ENCODE data around the gene HSPBP1. TPM values are rescaled to one million over a fixed set of nuclear protein-coding genes. Genes with fewer than 3 reads are reported as not detected.

HSPBP1 gene
- total and polyA plus RNA-seq, 2 of the 4 experiments (the other 2 are of a cell fraction), result 21.0 to 43.2 TPM

GRCh38 chr19:55266840-55267239, 13.1 kb downstream of the HSPBP1 start:
- no peak for DNase-seq
- CTCF ChIA-PET, result no interaction called here
- Histone ChIP-seq H2BK20ac (ENCODE audit: low read depth, low read length) (no peak overlapping the region), H3K23ac (ENCODE audit: low read depth, low read length) (no peak overlapping the region), H3K4me1 (ENCODE audit: control insufficient read depth, insufficient read depth, low read length) (no peaks in the 10 kb centered on the region), H3K14ac (replicated peaks; ENCODE audit: low read depth, low read length) (no peak overlapping the region), H3K4me2 (ENCODE audit: low read depth, low read length) (no peak overlapping the region), H4K91ac (ENCODE audit: insufficient read depth, low read depth, low read length) (no peak overlapping the region), H3K4me3 (ENCODE audit: insufficient read depth, low read depth, low read length) (no peak overlapping the region), H3K56ac (ENCODE audit: extremely low read depth, insufficient read depth, low read length) (no peak overlapping the region), H3K27me3 (ENCODE audit: control insufficient read depth, insufficient read depth, low read length) (no peaks in the 10 kb centered on the region), H2AK9ac (replicated peaks; ENCODE audit: low read depth, low read length, poor library complexity) (no peak overlapping the region), H4K5ac (ENCODE audit: low read depth, low read length) (no peak overlapping the region), H2BK15ac (ENCODE audit: low read depth, low read length) (no peak overlapping the region), H3K36me3 (ENCODE audit: control insufficient read depth, insufficient read depth, low read length) (peaks cover 12% of the 10 kb centered on the region), H3K4ac (ENCODE audit: low read depth, low read length) (no peak overlapping the region), H3K18ac (ENCODE audit: low read depth, low read length) (no peak overlapping the region), H3K9me3 (ENCODE audit: control insufficient read depth, insufficient read depth, low read length) (no peaks in the 10 kb centered on the region), H3K79me1 (ENCODE audit: low read depth in 1 of 2, low read length in 2 of 2) (peaks cover 5 to 30% of the 10 kb centered on the region in 2 experiments), H4K8ac (ENCODE audit: low read depth in 2 of 2, low read length in 2 of 2) (no peak overlapping the region), H3K9me1 (ENCODE audit: insufficient read depth, low read length) (peaks cover 9% of the 10 kb centered on the region; the same call in 1 of the 2 replicates), H2BK5ac (ENCODE audit: low read depth, low read length, poor library complexity, severe bottlenecking) (no peak overlapping the region), H4K20me1 (ENCODE audit: insufficient read depth, low read length) (peaks cover 7% of the 10 kb centered on the region; the same call in 1 of the 2 replicates), H3K9ac (ENCODE audit: low read depth, low read length) (no peak overlapping the region), H3K27ac (ENCODE audit: insufficient read depth, low read length) (no peak overlapping the region), H2AFZ (replicated peaks; ENCODE audit: low read length, poor library complexity) (no peak overlapping the region), H2BK120ac (ENCODE audit: low read depth, low read length) (no peak overlapping the region), H2AK5ac (ENCODE audit: low read depth, low read length) (no peak overlapping the region)
- POLR2A ChIA-PET (ENCODE audit: unreplicated experiment), result no interaction called here
- dilution Hi-C loops (cut with HindIII; ENCODE audit: low sequenced_read_pairs, unreplicated experiment) (no loop called here), in situ Hi-C loops (cut with MboI; ENCODE audit: low sequenced_read_pairs) (no loop called here), intact Hi-C loops (cut with micrococcal nuclease) (no loop called here)
- TF ChIP-seq MXI1 (IDR thresholded peaks at IDR 0.05; ENCODE audit: borderline replicate concordance, low read depth, low read length) (no peak), NFE2L2 (IDR thresholded peaks at IDR 0.05; ENCODE audit: low read depth, low read length) (no peak)
- 100% methylated on average over 1 of the region's 4 CpGs; no CpG with 5 or more reads in 1 of the 2 experiments for WGBS, 2 experiments (ENCODE audit: extremely low coverage in 2 of 2, insufficient read length in 1 of 2)
- BruUV-seq (replicated peaks), result no TSS peak
- ATAC-seq (ENCODE audit: low read depth), result no peak
